Activated CD8-positive, alpha-beta T cell treated with anti-CD3 and anti-CD28 coated beads for 36 hours (primary cell): Measurements from ENCODE around the gene ACACB. TPM values are rescaled to one million over a fixed set of nuclear protein-coding genes. Genes with fewer than 3 reads are reported as not detected.

Experiments used
- ATAC-seq: fragments of 200-7000 bp; cut with Tn5 transposase; one replicate; pipeline ENCODE4 v1.10.0; 2021; ENCODE audit warnings: mild to moderate bottlenecking, moderate library complexity
- CTCF ChIA-PET: fragments of 350-600 bp; sonication (Branson Sonifier 250); formaldehyde crosslinking; loops from one replicate; lab custom pipeline; 2021; ENCODE audit warnings: antibody characterized with exemption; lab: Charles Lee
- POLR2A ChIA-PET: fragments of 350-600 bp; sonication (Branson Sonifier 250); formaldehyde crosslinking; loops from one replicate; lab custom pipeline; 2021; ENCODE audit warnings: antibody characterized with exemption; lab: Charles Lee
- DNase-seq: peaks from one replicate; pipeline ENCODE4 v3.0.0-alpha.2; 2020
- H3K27ac Mint-ChIP-seq: one replicate; pipeline ENCODE4 v1.8.0; 2021; ENCODE audit warnings: mild to moderate bottlenecking, mixed read lengths
- H3K27me3 Mint-ChIP-seq: one replicate; pipeline ENCODE4 v1.8.0; 2021; ENCODE audit warnings: mixed read lengths
- H3K36me3 Mint-ChIP-seq: one replicate; pipeline ENCODE4 v1.8.0; 2021; ENCODE audit warnings: low read depth, mixed read lengths
- H3K4me1 Mint-ChIP-seq: one replicate; pipeline ENCODE4 v1.8.0; 2021; ENCODE audit warnings: low read depth, mixed read lengths
- H3K4me3 Mint-ChIP-seq: one replicate; pipeline ENCODE4 v1.8.0; 2021; ENCODE audit warnings: mild to moderate bottlenecking, moderate library complexity, mixed read lengths
- H3K9me3 Mint-ChIP-seq: one replicate; pipeline ENCODE4 v1.8.0; 2021; ENCODE audit warnings: mixed read lengths
- CTCF ChIP-seq: fragments of 200-600 bp; IDR thresholded peaks from one replicate; pipeline ENCODE4 v1.8.0; 2022; ENCODE audit warnings: antibody characterized with exemption, mild to moderate bottlenecking
- intact Hi-C: fragments of 100-400 bp; cut with micrococcal nuclease; formaldehyde crosslinking; loops from one replicate; pipeline ENCODE4 v1.10.0; 2022
- total RNA-seq, 2 experiments: library from RNA; stranded (reverse); gene quantifications; one replicate each; pipeline ENCODE4 v1.2.3, GENCODE V29; 2021

Gene ACACB
- total RNA-seq, 2 experiments from 2014 or later: 8.7 to 11.2 TPM

GRCh38 chr12:109150124-109150640, 33.8 kb downstream of the ACACB start:
- H3K4me1 Mint-ChIP-seq: peaks cover 6% of the 10 kb centered on the region
- no peak overlapping the region for H3K4me3 Mint-ChIP-seq
- no peak overlapping the region for H3K27ac Mint-ChIP-seq
- H3K27me3 Mint-ChIP-seq: no peaks in the 10 kb centered on the region
- ChIA-PET POLR2A (interaction anchor here (0.6 kb wide), 1 partner anchor 299 kb away, joined by 4 read pairs; no protein-coding TSS in a partner anchor), CTCF (interaction anchor here (1.2 kb wide), 1 partner anchor 37 kb away, joined by 3 read pairs; no protein-coding TSS in a partner anchor)
- intact Hi-C loops: no loop called here
- TF ChIP-seq CTCF: no peak
- no peak for DNase-seq
- H3K9me3 Mint-ChIP-seq: no peaks in the 10 kb centered on the region
- no peaks in the 10 kb centered on the region for H3K36me3 Mint-ChIP-seq
- no peak for ATAC-seq

- CTCF ChIA-PET: interaction anchor here (1.2 kb wide), 1 partner anchor 38 kb away, joined by 3 read pairs; no protein-coding TSS in a partner anchor
- peaks cover 12% of the 10 kb centered on the region for H3K4me1 Mint-ChIP-seq
- no peak for DNase-seq
- H3K27me3 Mint-ChIP-seq: no peaks in the 10 kb centered on the region
- no peaks in the 10 kb centered on the region for H3K36me3 Mint-ChIP-seq
- no peak for ATAC-seq
- H3K27ac Mint-ChIP-seq: no peak overlapping the region
- H3K4me3 Mint-ChIP-seq: no peak overlapping the region
- no peak for TF ChIP-seq CTCF
- POLR2A ChIA-PET: no interaction called here
- H3K9me3 Mint-ChIP-seq: no peaks in the 10 kb centered on the region
- intact Hi-C loops: no loop called here
These were observed 35.1 kb downstream of the ACACB start for GRCh38 chr12:109151457-109151856.

GRCh38 chr12:109153821-109154441, 37.5 kb downstream of the ACACB start:
- H3K4me1 Mint-ChIP-seq: peaks cover 12% of the 10 kb centered on the region
- peak; percentile 6 for DNase-seq
- H3K27ac Mint-ChIP-seq: no peak overlapping the region
- no peaks in the 10 kb centered on the region for H3K36me3 Mint-ChIP-seq
- ATAC-seq: no peak
- ChIA-PET CTCF (interaction anchor here (1.2 kb wide), 1 partner anchor 42 kb away, joined by 4 read pairs; no protein-coding TSS in a partner anchor), POLR2A (no interaction called here)
- H3K4me3 Mint-ChIP-seq: peak overlapping the region; percentile 84
- intact Hi-C loops: no loop called here
- no peak for TF ChIP-seq CTCF
- no peaks in the 10 kb centered on the region for H3K27me3 Mint-ChIP-seq
- no peaks in the 10 kb centered on the region for H3K9me3 Mint-ChIP-seq

GRCh38 chr12:109154451-109155438, 38.4 kb downstream of the ACACB start:
- peak overlapping the region; percentile 84 for H3K4me3 Mint-ChIP-seq
- ATAC-seq (peak; percentile 93), DNase-seq (peak; percentile 89)
- H3K27me3 Mint-ChIP-seq: no peaks in the 10 kb centered on the region
- H3K27ac Mint-ChIP-seq: peak overlapping the region; percentile 85
- POLR2A ChIA-PET: interaction anchor here (0.6 to 1.2 kb wide), 5 partner anchors 22 to 524 kb away, joined by 3 to 4 read pairs (median 4); partner anchors contain the start of gene UNG
- H3K9me3 Mint-ChIP-seq: no peaks in the 10 kb centered on the region
- intact Hi-C loops: no loop called here
- peaks cover 12% of the 10 kb centered on the region for H3K4me1 Mint-ChIP-seq
- no peak for TF ChIP-seq CTCF
- CTCF ChIA-PET: interaction anchor here (0.7 to 2.9 kb wide), 4 partner anchors 43 to 725 kb away, joined by 3 to 11 read pairs (median 4); partner anchors contain the start of gene ALKBH2
- no peaks in the 10 kb centered on the region for H3K36me3 Mint-ChIP-seq
